Coronary artery (tissue), 2 donors: ENCODE measurements around the gene DPP3.

Experiments
- DNase-seq: peaks from one replicate; pipeline ENCODE4 v3.0.0-alpha.2; 2017; ENCODE audit warnings: low spot score
- H3K27ac ChIP-seq, 2 donors: fragments of 200-600 bp; sonication (generic); one replicate each; pipeline ENCODE4 v1.5.1; 2016 to 2019
- H3K4me3 ChIP-seq: fragments of 200-600 bp; sonication (generic); 2 replicates; pipeline ENCODE4 v1.5.1; 2016; ENCODE audit warnings: mild to moderate bottlenecking, moderate library complexity
- CTCF ChIP-seq: fragments of 200-600 bp; sonication (generic); IDR thresholded peaks from one replicate; pipeline ENCODE4 v1.5.1; 2019; ENCODE audit warnings: antibody characterized with exemption

Gene DPP3

DNA sequence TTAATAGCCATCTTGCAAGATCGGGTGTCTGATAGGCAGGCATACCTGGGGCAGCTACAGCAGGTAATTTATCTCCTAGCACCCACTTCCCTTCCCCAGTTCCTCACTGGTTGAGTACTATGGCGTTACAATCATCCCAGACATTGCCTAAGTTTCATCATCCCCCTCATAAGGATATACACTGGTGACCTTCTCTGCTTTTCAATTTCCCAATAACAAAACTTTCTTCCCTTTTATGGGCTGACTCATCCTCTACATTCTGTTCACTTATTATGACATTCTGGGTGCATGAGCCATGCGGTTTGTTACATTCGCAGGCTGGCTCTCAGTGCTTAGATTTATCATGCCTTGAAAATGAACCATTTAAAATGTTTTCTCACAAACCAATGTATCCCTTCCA, 36.6 kb upstream of the DPP3 start:
- no peak overlapping the region for H3K27ac ChIP-seq
- no peak for DNase-seq
- TF ChIP-seq CTCF = no peak
- no peak overlapping the region for H3K4me3 ChIP-seq

DNA sequence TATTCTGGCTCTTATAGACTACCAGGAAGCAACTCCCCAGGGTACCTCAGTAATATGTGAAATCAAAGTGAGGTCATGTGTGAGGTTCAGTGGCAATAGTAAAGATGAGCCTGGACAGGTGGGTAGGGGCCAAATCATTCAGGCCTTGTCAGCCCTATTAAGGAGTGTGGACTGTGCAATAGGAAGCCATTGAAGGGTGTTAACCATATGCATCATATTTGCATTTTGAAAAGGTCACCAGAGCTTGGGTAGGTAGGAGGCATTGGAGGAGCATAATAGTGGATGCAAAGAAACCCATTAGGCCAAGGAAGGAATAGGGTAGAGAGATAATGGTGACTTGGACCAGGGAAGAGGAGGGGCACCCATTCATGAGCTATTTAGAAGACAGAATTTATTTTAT, 33.2 kb upstream of the DPP3 start:
- H3K4me3 ChIP-seq = no peak overlapping the region
- no peak for DNase-seq
- TF ChIP-seq CTCF = no peak
- no peak overlapping the region for H3K27ac ChIP-seq

DNA sequence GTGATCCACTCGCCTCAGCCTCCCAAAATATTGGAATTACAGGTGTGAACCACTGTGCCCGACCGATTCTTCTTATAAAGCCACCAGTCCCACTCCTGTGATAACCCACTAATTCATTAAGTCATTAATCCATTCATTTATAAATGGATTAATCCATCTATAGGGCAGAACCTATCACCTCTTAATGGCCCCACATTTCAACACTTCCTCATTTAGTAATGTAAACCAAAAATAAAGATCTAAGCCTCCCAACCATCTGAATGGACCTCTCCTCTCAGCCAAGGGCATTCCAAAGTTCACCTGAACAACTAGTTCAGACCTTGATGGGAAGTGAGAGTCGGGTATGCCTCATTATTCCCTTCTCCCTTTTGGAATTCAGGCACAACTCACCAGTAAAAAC, 31.7 kb upstream of the DPP3 start:
- DNase-seq = no peak
- Histone ChIP-seq H3K4me3 (no peak overlapping the region), H3K27ac (no peak overlapping the region)
- TF ChIP-seq CTCF = no peak

GRCh38 chr11:66450560-66450959, 29.7 kb upstream of the DPP3 start:
- Histone ChIP-seq H3K27ac (no peak overlapping the region), H3K4me3 (no peak overlapping the region)
- no peak for DNase-seq
- TF ChIP-seq CTCF = no peak

DNA sequence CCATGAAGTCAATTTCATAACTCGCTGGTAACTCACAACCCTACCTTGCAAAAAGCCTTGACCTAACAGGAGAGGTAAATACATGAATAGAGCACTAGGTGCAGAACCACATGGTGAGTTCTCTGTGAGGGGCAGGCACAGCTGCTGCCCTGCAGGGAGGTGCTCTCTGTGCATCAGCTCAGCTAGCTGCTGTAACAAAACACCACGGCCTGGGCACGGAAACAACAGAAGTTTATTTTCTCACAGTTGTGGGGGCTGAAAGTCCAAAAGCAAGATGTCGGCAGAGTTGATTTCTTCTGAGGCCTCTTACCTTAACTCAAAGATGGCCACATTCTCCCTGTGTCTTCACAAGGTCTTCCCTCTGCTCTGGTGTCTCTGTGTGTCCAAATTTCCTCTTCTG, 28.6 kb upstream of the DPP3 start:
- no peak for DNase-seq
- Histone ChIP-seq H3K4me3 (no peak overlapping the region), H3K27ac (no peak overlapping the region)
- TF ChIP-seq CTCF = no peak

GRCh38 chr11:66454247-66454646, 26.0 kb upstream of the DPP3 start:
- no peak for TF ChIP-seq CTCF
- Histone ChIP-seq H3K27ac (no peak overlapping the region), H3K4me3 (no peak overlapping the region)
- DNase-seq = no peak

- DNase-seq = no peak
- Histone ChIP-seq H3K27ac (no peak overlapping the region), H3K4me3 (no peak overlapping the region)
- TF ChIP-seq CTCF = no peak
Measured at GRCh38 chr11:66454828-66455227, 25.4 kb upstream of the DPP3 start.
